Astrocyte of the spinal cord (primary cell): Measurements from ENCODE around the gene TSPEAR.
A peak's percentile ranks its signal among the peaks of the same experiment; 100 is the strongest.

Experiments
- DNase-seq: peaks from one replicate; pipeline ENCODE4 v3.0.0; 2011; ENCODE audit warnings: low read depth, low spot score
- H3K4me3 ChIP-seq: 2 replicates; pipeline ENCODE4 v1.5.1; 2011; ENCODE audit warnings: low read depth, mild to moderate bottlenecking, low read length, moderate library complexity
- CTCF ChIP-seq: IDR thresholded peaks from 2 replicates; pipeline ENCODE4 v1.5.1; 2012; ENCODE audit warnings: low read depth, mild to moderate bottlenecking, low read length, inconsistent platforms
- in situ Hi-C: cut with HindIII; loops from 2 replicates; pipeline ENCODE4 v1.10.0; 2017; ENCODE audit warnings: low sequenced_read_pairs

Gene TSPEAR

GRCh38 chr21:44511219-44511937 lies 200.0 kb downstream of the TSPEAR start:
- DNase-seq = no peak
- in situ Hi-C loops = no loop called here
- TF ChIP-seq CTCF = no peak
- no peak overlapping the region for H3K4me3 ChIP-seq

GRCh38 chr21:44510508-44511218 lies 200.7 kb downstream of the TSPEAR start:
- TF ChIP-seq CTCF = peak; percentile 71
- DNase-seq = no peak
- H3K4me3 ChIP-seq = no peak overlapping the region
- in situ Hi-C loops = no loop called here

GRCh38 chr21:44510109-44510507 lies 201.3 kb downstream of the TSPEAR start:
- in situ Hi-C loops = no loop called here
- no peak for DNase-seq
- no peak for TF ChIP-seq CTCF

GRCh38 chr21:44509539-44509938 lies 201.8 kb downstream of the TSPEAR start:
- no peak overlapping the region for H3K4me3 ChIP-seq
- in situ Hi-C loops = no loop called here

More at GRCh38 chr21:44510109-44510507, 201.3 kb downstream of the TSPEAR start:
- no peak overlapping the region for H3K4me3 ChIP-seq

GRCh38 chr21:44508711-44509445 lies 202.5 kb downstream of the TSPEAR start:
- no peak for DNase-seq
- in situ Hi-C loops = no loop called here

More at GRCh38 chr21:44509539-44509938, 201.8 kb downstream of the TSPEAR start:
- no peak for TF ChIP-seq CTCF
- no peak for DNase-seq

More at GRCh38 chr21:44508711-44509445, 202.5 kb downstream of the TSPEAR start:
- TF ChIP-seq CTCF = no peak
- H3K4me3 ChIP-seq = no peak overlapping the region
